Measurements from ENCODE around the gene DGKH. TPM values are rescaled to one million over a fixed set of nuclear protein-coding genes. Genes with fewer than 3 reads are reported as not detected.

The DGKH gene
- total and polyA plus RNA-seq, 10 of the 15 experiments (the other 5 are each of a cell fraction or from before 2014, with no cell fraction given): 1.3 to 15.2 (median 7.3) TPM

DNA sequence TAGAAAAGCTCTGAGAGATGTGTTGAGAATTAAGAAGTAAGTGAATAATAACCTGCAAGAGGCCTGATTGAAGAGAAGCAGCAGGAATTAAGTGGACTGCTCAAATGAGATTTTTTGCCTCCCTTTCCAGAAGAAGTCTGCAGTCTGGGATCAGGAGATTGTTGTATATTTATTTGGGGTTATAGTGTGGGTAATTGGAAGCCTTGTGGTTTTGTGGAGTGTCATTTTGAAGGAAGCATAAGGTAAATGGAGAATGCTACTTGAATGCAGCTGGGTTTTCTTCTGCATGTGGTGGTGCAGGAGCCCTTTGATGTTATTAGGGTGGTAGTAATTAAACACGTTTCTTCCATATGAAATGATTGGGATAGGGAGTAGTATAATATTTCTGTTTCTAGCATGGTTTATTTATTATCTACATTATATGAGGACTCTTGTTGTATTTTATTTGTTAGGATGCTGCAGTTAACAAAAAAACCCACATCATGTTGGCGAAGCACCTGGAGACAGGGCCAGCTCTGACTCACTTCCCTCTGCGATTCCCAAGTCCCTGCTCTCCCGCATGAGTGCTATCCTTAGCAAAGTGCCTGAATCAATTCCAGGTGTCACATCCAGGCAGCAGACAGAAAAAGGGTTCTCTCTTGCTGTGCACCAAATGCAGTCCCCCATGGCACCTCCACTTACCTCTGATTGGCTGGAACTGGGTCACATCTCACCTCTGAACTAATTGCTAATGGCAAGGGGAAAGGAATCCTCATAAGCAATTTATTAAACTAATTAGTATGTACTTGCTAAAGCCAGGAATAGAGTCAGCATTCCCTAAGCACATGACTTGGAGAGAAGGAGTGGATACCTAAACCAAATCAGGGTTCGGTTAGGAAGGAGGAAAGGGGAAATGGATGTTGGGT, 54.8 kb downstream of the DGKH start:
- no peak overlapping the region for H3K4me3 ChIP-seq
- POLR2A ChIA-PET: no interaction called here
- no peaks in the 10 kb centered on the region for H3K36me3 ChIP-seq (ENCODE audit: control insufficient read depth in 2 of 2, insufficient read depth in 2 of 2, low read length in 1 of 2)
- CTCF ChIA-PET: interaction anchor here (1.2 to 1.8 kb wide), 3 partner anchors 10 to 435 kb away, joined by 3 to 7 read pairs (median 3); no protein-coding TSS in a partner anchor
- no peak for DNase-seq (ENCODE audit: low read depth, low spot score)
- intact Hi-C loops (cut with micrococcal nuclease; ENCODE audit: unreplicated experiment): no loop called here
- no peak for ATAC-seq
- H3K4me1 ChIP-seq (ENCODE audit: control insufficient read depth, insufficient read depth, low read length): peaks cover 7% of the 10 kb centered on the region; the same call in 1 of the 2 replicates
- H4K20me1 ChIP-seq (ENCODE audit: control insufficient read depth, insufficient read depth): no peaks in the 10 kb centered on the region
- 95% methylated on average over 5 of the region's 5 CpGs for WGBS (ENCODE audit: insufficient coverage, insufficient replicate concordance, low lambda C conversion rate, missing lambda C conversion rate)
- no TSS peak for BruUV-seq (replicated peaks)
- TF ChIP-seq NFYB (IDR thresholded peaks at IDR 0.05; ENCODE audit: insufficient read depth, low read depth, low read length): 0 out of 2 replicates have a peak, but pooled peaks have one; percentile 43
- TF ChIP-seq SP1 (IDR thresholded peaks at IDR 0.05; ENCODE audit: low read depth, low read length): no peak
- RAD21 ChIA-PET (ENCODE audit: unreplicated experiment): interaction anchor here (0.5 kb wide), 1 partner anchor 150 kb away, joined by 3 read pairs; no protein-coding TSS in a partner anchor
- H3K9me3 ChIP-seq (replicated peaks; ENCODE audit: control insufficient read depth, insufficient read depth, low read length): no peaks in the 10 kb centered on the region; the same call in 2 of the 3 replicates
- in situ Hi-C loops (cut with MboI): loop anchor here (5.0 kb wide), 1 partner anchor 196 kb away; no protein-coding TSS in a partner anchor
- H2AFZ ChIP-seq (ENCODE audit: control insufficient read depth, low read depth, low read length): no peak overlapping the region
- SMC1A ChIA-PET (ENCODE audit: uncharacterized antibody, unreplicated experiment): interaction anchor here (1.0 to 1.5 kb wide), 3 partner anchors 11 to 439 kb away, joined by 4 to 6 read pairs (median 4); no protein-coding TSS in a partner anchor
- FAIRE-seq: no peak
- no peak overlapping the region for H3K27ac ChIP-seq (ENCODE audit: control insufficient read depth, insufficient read depth)
- H3K4me2 ChIP-seq (ENCODE audit: control insufficient read depth, insufficient read depth): no peak overlapping the region
- no peak overlapping the region for H3K9ac ChIP-seq (ENCODE audit: control insufficient read depth, insufficient read depth, low read length)
- H3K27me3 ChIP-seq (replicated peaks in 1 of 2; ENCODE audit: control insufficient read depth in 2 of 2, insufficient read depth in 2 of 2, low read length in 1 of 2): no peaks in the 10 kb centered on the region
- peaks cover 3% of the 10 kb centered on the region; the same call in 1 of the 2 replicates for H3K79me2 ChIP-seq (ENCODE audit: control insufficient read depth, insufficient read depth, low read length)

DNA sequence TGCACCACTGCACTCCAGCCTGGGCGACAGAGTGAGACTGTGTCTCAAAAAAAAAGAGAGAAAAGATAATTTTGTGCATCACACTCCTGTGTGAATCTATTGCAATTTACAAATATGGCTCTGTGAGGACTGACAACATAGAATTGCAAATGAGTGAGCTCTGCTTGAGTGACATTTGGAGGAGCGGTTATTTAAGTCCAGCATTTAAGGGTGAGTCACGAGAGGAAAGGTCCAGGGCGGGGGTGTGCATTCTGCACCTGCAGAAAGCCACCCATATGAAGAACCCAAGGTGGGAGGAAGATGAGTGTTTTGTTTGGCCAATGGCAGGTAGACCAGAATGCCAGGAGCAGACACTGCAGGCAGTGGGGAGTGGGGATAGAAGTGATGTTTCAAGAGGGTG, 58.5 kb downstream of the DGKH start:
- Histone ChIP-seq H3K4me3 (no peak overlapping the region), H3K4me2 (ENCODE audit: control insufficient read depth, insufficient read depth) (no peak overlapping the region), H2AFZ (ENCODE audit: control insufficient read depth, low read depth, low read length) (no peak overlapping the region), H3K27me3 (replicated peaks in 1 of 2; ENCODE audit: control insufficient read depth in 2 of 2, insufficient read depth in 2 of 2, low read length in 1 of 2) (no peaks in the 10 kb centered on the region), H3K9ac (ENCODE audit: control insufficient read depth, insufficient read depth, low read length) (no peak overlapping the region), H3K36me3 (ENCODE audit: control insufficient read depth in 2 of 2, insufficient read depth in 2 of 2, low read length in 1 of 2) (no peaks in the 10 kb centered on the region), H3K79me2 (ENCODE audit: control insufficient read depth, insufficient read depth, low read length) (peaks cover 6% of the 10 kb centered on the region), H4K20me1 (ENCODE audit: control insufficient read depth, insufficient read depth) (no peaks in the 10 kb centered on the region), H3K9me3 (replicated peaks; ENCODE audit: control insufficient read depth, insufficient read depth, low read length) (no peaks in the 10 kb centered on the region; the same call in 2 of the 3 replicates), H3K27ac (ENCODE audit: control insufficient read depth, insufficient read depth) (no peak overlapping the region), H3K4me1 (ENCODE audit: control insufficient read depth, insufficient read depth, low read length) (0 out of 2 replicates have a peak, but pooled peaks cover 3% of the 10 kb centered on the region)
- FAIRE-seq (no peak), ATAC-seq (no peak), DNase-seq (ENCODE audit: low read depth, low spot score) (no peak)
- SMC1A ChIA-PET (ENCODE audit: uncharacterized antibody, unreplicated experiment): interaction anchor here (1.0 to 2.6 kb wide), 4 partner anchors 50 to 439 kb away, joined by 3 to 20 read pairs (median 4); no protein-coding TSS in a partner anchor
- in situ Hi-C loops (cut with MboI): no loop called here
- no TSS peak for BruUV-seq (replicated peaks)
- intact Hi-C loops (cut with micrococcal nuclease; ENCODE audit: unreplicated experiment): no loop called here
- WGBS (ENCODE audit: insufficient coverage, insufficient replicate concordance, low lambda C conversion rate, missing lambda C conversion rate): 95% methylated on average over 4 of the region's 4 CpGs
- RAD21 ChIA-PET (ENCODE audit: unreplicated experiment): interaction anchor here (1.4 to 2.3 kb wide), 3 partner anchors 197 to 439 kb away, joined by 3 to 7 read pairs (median 6); no protein-coding TSS in a partner anchor
- CTCF ChIA-PET: interaction anchor here (0.8 to 11.5 kb wide), 5 partner anchors 10 to 440 kb away, joined by 3 to 150 read pairs (median 3); no protein-coding TSS in a partner anchor
- POLR2A ChIA-PET: no interaction called here
- no peak for TF ChIP-seq RB1 (IDR thresholded peaks at IDR 0.05; ENCODE audit: borderline replicate concordance)
- TF ChIP-seq NR2C2 (IDR thresholded peaks at IDR 0.05; ENCODE audit: borderline replicate concordance, control insufficient read depth, insufficient read length, low read depth): no peak
- TF ChIP-seq, protein P1, sequence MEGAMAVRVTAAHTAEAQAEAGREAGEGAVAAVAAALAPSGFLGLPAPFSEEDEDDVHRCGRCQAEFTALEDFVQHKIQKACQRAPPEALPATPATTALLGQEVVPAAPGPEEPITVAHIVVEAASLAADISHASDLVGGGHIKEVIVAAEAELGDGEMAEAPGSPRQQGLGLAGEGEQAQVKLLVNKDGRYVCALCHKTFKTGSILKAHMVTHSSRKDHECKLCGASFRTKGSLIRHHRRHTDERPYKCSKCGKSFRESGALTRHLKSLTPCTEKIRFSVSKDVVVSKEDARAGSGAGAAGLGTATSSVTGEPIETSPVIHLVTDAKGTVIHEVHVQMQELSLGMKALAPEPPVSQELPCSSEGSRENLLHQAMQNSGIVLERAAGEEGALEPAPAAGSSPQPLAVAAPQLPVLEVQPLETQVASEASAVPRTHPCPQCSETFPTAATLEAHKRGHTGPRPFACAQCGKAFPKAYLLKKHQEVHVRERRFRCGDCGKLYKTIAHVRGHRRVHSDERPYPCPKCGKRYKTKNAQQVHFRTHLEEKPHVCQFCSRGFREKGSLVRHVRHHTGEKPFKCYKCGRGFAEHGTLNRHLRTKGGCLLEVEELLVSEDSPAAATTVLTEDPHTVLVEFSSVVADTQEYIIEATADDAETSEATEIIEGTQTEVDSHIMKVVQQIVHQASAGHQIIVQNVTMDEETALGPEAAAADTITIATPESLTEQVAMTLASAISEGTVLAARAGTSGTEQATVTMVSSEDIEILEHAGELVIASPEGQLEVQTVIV (IDR thresholded peaks at IDR 0.05; ENCODE audit: borderline replicate concordance, partially characterized antibody): no peak
- TF ChIP-seq NR2C1 (IDR thresholded peaks at IDR 0.05): no peak
- no peak for TF ChIP-seq YBX1 (IDR thresholded peaks at IDR 0.05)
